ENCODE measurements around the gene CDH11. TPM values are rescaled to one million over a fixed set of nuclear protein-coding genes. Genes with fewer than 3 reads are reported as not detected.
A peak's percentile ranks its signal among the peaks of the same experiment; 100 is the strongest.

The CDH11 gene
- total and polyA plus RNA-seq, 9 of the 15 experiments (the other 6 are each of a cell fraction or from before 2014, with no cell fraction given): 0.18 TPM; not detected in 8

DNA sequence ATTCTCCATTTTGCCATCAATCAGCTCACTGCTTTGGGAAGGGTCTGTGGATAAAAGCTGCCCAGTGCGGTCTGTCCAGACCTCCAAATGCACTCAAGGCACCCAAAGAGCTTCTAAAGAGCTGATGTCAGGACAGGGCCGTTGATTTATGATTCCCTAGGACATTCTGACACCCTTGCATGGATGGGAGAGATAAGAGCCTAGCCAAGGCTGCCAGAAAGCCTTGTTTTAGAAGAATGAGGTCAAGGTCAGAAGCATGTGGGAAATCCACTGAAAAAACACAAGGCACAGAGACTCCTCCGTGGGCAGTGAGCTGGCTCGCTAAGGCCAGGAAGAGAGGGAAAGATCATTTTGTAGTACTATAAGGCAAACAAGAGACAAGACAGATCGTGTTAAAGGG is 214.0 kb downstream of the CDH11 start:
- POLR2A ChIA-PET: no interaction called here
- H3K79me2 ChIP-seq (ENCODE audit: control insufficient read depth, insufficient read depth, low read length): no peaks in the 10 kb centered on the region
- no peak overlapping the region for H2AFZ ChIP-seq (ENCODE audit: low read depth, low read length)
- no peak overlapping the region for H3K9ac ChIP-seq (ENCODE audit: insufficient read depth in 1 of 2, low read depth in 2 of 2, low read length in 2 of 2)
- no peak for DNase-seq (ENCODE audit: extremely low read depth in 1 of 4, low spot score in 3 of 4)
- no peaks in the 10 kb centered on the region for H3K4me1 ChIP-seq (replicated peaks in 1 of 2; ENCODE audit: control insufficient read depth in 2 of 2, insufficient read depth in 2 of 2, low read length in 2 of 2)
- no peaks in the 10 kb centered on the region for H3K36me3 ChIP-seq (ENCODE audit: control insufficient read depth, insufficient read depth, low read length)
- H3K4me3 ChIP-seq: no peak overlapping the region
- no peak for FAIRE-seq
- H4K20me1 ChIP-seq (replicated peaks; ENCODE audit: control insufficient read depth, insufficient read depth, low read length): no peaks in the 10 kb centered on the region
- H3K9me1 ChIP-seq (ENCODE audit: control insufficient read depth, insufficient read depth, low read length): no peaks in the 10 kb centered on the region
- no peaks in the 10 kb centered on the region for H3K27me3 ChIP-seq (ENCODE audit: control insufficient read depth in 2 of 2, insufficient read depth in 2 of 2, low read length in 2 of 2)
- no peak overlapping the region for H3K27ac ChIP-seq (ENCODE audit: extremely low read depth, low read depth, low read length)
- in situ Hi-C loops (cut with MboI): no loop called here
- H3K4me2 ChIP-seq (ENCODE audit: insufficient read depth, low read length): no peak overlapping the region
- TF ChIP-seq MEIS2 (IDR thresholded peaks at IDR 0.05; ENCODE audit: partially characterized antibody): peak; percentile 4
- no peak for TF ChIP-seq HDAC6 (IDR thresholded peaks at IDR 0.05; ENCODE audit: low read depth, low read length)
- CTCF ChIA-PET (ENCODE audit: low intra/inter-chr PET ratio): no interaction called here
- WGBS (ENCODE audit: insufficient coverage, low coverage, missing lambda C conversion rate): 3% methylated on average over 5 of the region's 5 CpGs
- ATAC-seq: no peak
- BruUV-seq (replicated peaks): no TSS peak
- H3K9me3 ChIP-seq (replicated peaks; ENCODE audit: control insufficient read depth, insufficient read depth, low read depth, low read length): no peaks in the 10 kb centered on the region
- intact Hi-C loops (cut with micrococcal nuclease): no loop called here

DNA sequence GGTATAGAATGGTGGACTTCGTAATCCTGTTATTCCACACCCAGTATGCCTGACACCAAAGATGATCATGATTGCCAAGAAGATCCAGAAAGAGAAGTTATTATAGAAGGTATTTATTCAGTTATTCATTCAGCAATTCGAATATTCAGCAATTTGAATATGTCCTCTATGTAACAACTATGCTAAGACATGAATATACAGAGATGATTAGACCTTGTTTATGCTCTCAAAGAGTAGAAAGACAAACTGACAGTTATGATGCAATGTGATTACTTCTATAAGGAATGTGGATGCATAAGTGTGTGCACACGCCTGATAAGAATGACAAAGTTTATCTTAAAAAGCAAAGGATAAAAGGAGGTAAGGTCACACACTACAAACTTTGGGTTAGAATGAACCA is 218.1 kb downstream of the CDH11 start:
- ChIA-PET POLR2A (no interaction called here), CTCF (ENCODE audit: low intra/inter-chr PET ratio) (no interaction called here)
- Histone ChIP-seq H3K79me2 (ENCODE audit: control insufficient read depth, insufficient read depth, low read length) (no peaks in the 10 kb centered on the region), H2AFZ (ENCODE audit: low read depth, low read length) (no peak overlapping the region), H4K20me1 (replicated peaks; ENCODE audit: control insufficient read depth, insufficient read depth, low read length) (no peaks in the 10 kb centered on the region), H3K27me3 (ENCODE audit: control insufficient read depth in 2 of 2, insufficient read depth in 2 of 2, low read length in 2 of 2) (no peaks in the 10 kb centered on the region), H3K9ac (ENCODE audit: insufficient read depth in 1 of 2, low read depth in 2 of 2, low read length in 2 of 2) (no peak overlapping the region), H3K4me2 (ENCODE audit: insufficient read depth, low read length) (no peak overlapping the region), H3K9me3 (replicated peaks; ENCODE audit: control insufficient read depth, insufficient read depth, low read depth, low read length) (no peaks in the 10 kb centered on the region), H3K36me3 (ENCODE audit: control insufficient read depth, insufficient read depth, low read length) (no peaks in the 10 kb centered on the region), H3K27ac (ENCODE audit: extremely low read depth, low read depth, low read length) (no peak overlapping the region), H3K4me1 (replicated peaks in 1 of 2; ENCODE audit: control insufficient read depth in 2 of 2, insufficient read depth in 2 of 2, low read length in 2 of 2) (no peaks in the 10 kb centered on the region), H3K4me3 (no peak overlapping the region), H3K9me1 (ENCODE audit: control insufficient read depth, insufficient read depth, low read length) (no peaks in the 10 kb centered on the region)
- 0% methylated on average over 3 of the region's 3 CpGs for WGBS (ENCODE audit: insufficient coverage, low coverage, missing lambda C conversion rate)
- no peak for FAIRE-seq
- BruUV-seq (replicated peaks): no TSS peak
- in situ Hi-C loops (cut with MboI): no loop called here
- DNase-seq (ENCODE audit: extremely low read depth in 1 of 4, low spot score in 3 of 4): no peak
- TF ChIP-seq HNRNPUL1 (IDR thresholded peaks at IDR 0.05; ENCODE audit: low read length): no peak
- no peak for TF ChIP-seq RFX7 (CRISPR knock-in tag; IDR thresholded peaks at IDR 0.05)
- no peak for TF ChIP-seq NONO (IDR thresholded peaks at IDR 0.05; ENCODE audit: low read depth in 2 of 2, low read length in 1 of 2)
- intact Hi-C loops (cut with micrococcal nuclease): no loop called here
- ATAC-seq: no peak

Data from K562 (cell line).